ENCODE results near the gene CASTOR1.

Gene CASTOR1

GRCh38 chr22:30297991-30298701 is 8.8 kb upstream of the CASTOR1 start:
- Histone ChIP-seq H3K36me3 (ENCODE audit: insufficient read depth, low read length) (peaks cover 4% of the 10 kb centered on the region; the same call in 1 of the 2 replicates), H3K9ac (ENCODE audit: low read depth, low read length) (no peak overlapping the region), H3K4me1 (ENCODE audit: insufficient read depth, low read length) (no peaks in the 10 kb centered on the region; the same call in 1 of the 2 replicates), H3K9me3 (ENCODE audit: control insufficient read depth, insufficient read depth, low read length) (no peaks in the 10 kb centered on the region)

- H3K4me1 ChIP-seq (ENCODE audit: insufficient read depth, low read length), result no peaks in the 10 kb centered on the region; the same call in 1 of the 2 replicates
- no peaks in the 10 kb centered on the region for H3K9me3 ChIP-seq (ENCODE audit: control insufficient read depth, insufficient read depth, low read length)
- H3K36me3 ChIP-seq (ENCODE audit: insufficient read depth, low read length), result peaks cover 4% of the 10 kb centered on the region; the same call in 1 of the 2 replicates
- no peak overlapping the region for H3K9ac ChIP-seq (ENCODE audit: low read depth, low read length)
Observed at GRCh38 chr22:30297276-30297990, 8.1 kb upstream of the CASTOR1 start.

GRCh38 chr22:30296833-30297232 is 7.5 kb upstream of the CASTOR1 start:
- no peaks in the 10 kb centered on the region for H3K9me3 ChIP-seq (ENCODE audit: control insufficient read depth, insufficient read depth, low read length)
- no peaks in the 10 kb centered on the region; the same call in 1 of the 2 replicates for H3K4me1 ChIP-seq (ENCODE audit: insufficient read depth, low read length)
- peaks cover 4% of the 10 kb centered on the region; the same call in 1 of the 2 replicates for H3K36me3 ChIP-seq (ENCODE audit: insufficient read depth, low read length)
- no peak overlapping the region for H3K9ac ChIP-seq (ENCODE audit: low read depth, low read length)

- Histone ChIP-seq H3K36me3 (ENCODE audit: insufficient read depth, low read length) (peaks cover 4% of the 10 kb centered on the region; the same call in 1 of the 2 replicates), H3K4me1 (ENCODE audit: insufficient read depth, low read length) (peaks cover under 1% of the 10 kb centered on the region; the same call in 1 of the 2 replicates), H3K9ac (ENCODE audit: low read depth, low read length) (no peak overlapping the region), H3K9me3 (ENCODE audit: control insufficient read depth, insufficient read depth, low read length) (no peaks in the 10 kb centered on the region)
Observed at GRCh38 chr22:30296324-30296723, 7.0 kb upstream of the CASTOR1 start.

- H3K4me1 ChIP-seq (ENCODE audit: insufficient read depth, low read length), result peaks cover 8% of the 10 kb centered on the region
- no peak overlapping the region for H3K9ac ChIP-seq (ENCODE audit: low read depth, low read length)
- no peaks in the 10 kb centered on the region for H3K9me3 ChIP-seq (ENCODE audit: control insufficient read depth, insufficient read depth, low read length)
- no peaks in the 10 kb centered on the region for H3K36me3 ChIP-seq (ENCODE audit: insufficient read depth, low read length)
Observed at GRCh38 chr22:30295576-30295975, 6.3 kb upstream of the CASTOR1 start.

- Histone ChIP-seq H3K36me3 (ENCODE audit: insufficient read depth, low read length) (no peaks in the 10 kb centered on the region), H3K4me1 (ENCODE audit: insufficient read depth, low read length) (peaks cover 14% of the 10 kb centered on the region), H3K9me3 (ENCODE audit: control insufficient read depth, insufficient read depth, low read length) (no peaks in the 10 kb centered on the region), H3K9ac (ENCODE audit: low read depth, low read length) (no peak overlapping the region)
Observed at GRCh38 chr22:30294830-30295229, 5.5 kb upstream of the CASTOR1 start.

- H3K9me3 ChIP-seq (ENCODE audit: control insufficient read depth, insufficient read depth, low read length), result no peaks in the 10 kb centered on the region
- no peaks in the 10 kb centered on the region for H3K36me3 ChIP-seq (ENCODE audit: insufficient read depth, low read length)
- peaks cover 14% of the 10 kb centered on the region for H3K4me1 ChIP-seq (ENCODE audit: insufficient read depth, low read length)
- H3K9ac ChIP-seq (ENCODE audit: low read depth, low read length), result no peak overlapping the region
Observed at GRCh38 chr22:30294066-30294465, 4.8 kb upstream of the CASTOR1 start.

- Histone ChIP-seq H3K9me3 (ENCODE audit: control insufficient read depth, insufficient read depth, low read length) (no peaks in the 10 kb centered on the region), H3K36me3 (ENCODE audit: insufficient read depth, low read length) (no peaks in the 10 kb centered on the region), H3K9ac (ENCODE audit: low read depth, low read length) (no peak overlapping the region), H3K4me1 (ENCODE audit: insufficient read depth, low read length) (peaks cover 14% of the 10 kb centered on the region)
Observed at GRCh38 chr22:30293026-30293425, 3.7 kb upstream of the CASTOR1 start.

GRCh38 chr22:30292069-30292970 is 3.0 kb upstream of the CASTOR1 start:
- no peak overlapping the region for H3K9ac ChIP-seq (ENCODE audit: low read depth, low read length)
- H3K9me3 ChIP-seq (ENCODE audit: control insufficient read depth, insufficient read depth, low read length), result no peaks in the 10 kb centered on the region
- peaks cover 14% of the 10 kb centered on the region for H3K4me1 ChIP-seq (ENCODE audit: insufficient read depth, low read length)
- no peaks in the 10 kb centered on the region for H3K36me3 ChIP-seq (ENCODE audit: insufficient read depth, low read length)

GRCh38 chr22:30291058-30291892 is 2.0 kb upstream of the CASTOR1 start:
- Histone ChIP-seq H3K36me3 (ENCODE audit: insufficient read depth, low read length) (no peaks in the 10 kb centered on the region), H3K4me1 (ENCODE audit: insufficient read depth, low read length) (peaks cover 14% of the 10 kb centered on the region), H3K9me3 (ENCODE audit: control insufficient read depth, insufficient read depth, low read length) (no peaks in the 10 kb centered on the region), H3K9ac (ENCODE audit: low read depth, low read length) (no peak overlapping the region)

- no peaks in the 10 kb centered on the region for H3K9me3 ChIP-seq (ENCODE audit: control insufficient read depth, insufficient read depth, low read length)
- peaks cover 14% of the 10 kb centered on the region for H3K4me1 ChIP-seq (ENCODE audit: insufficient read depth, low read length)
- peak overlapping the region; percentile 49; the same call in 1 of the 2 replicates for H3K9ac ChIP-seq (ENCODE audit: low read depth, low read length)
- H3K36me3 ChIP-seq (ENCODE audit: insufficient read depth, low read length), result no peaks in the 10 kb centered on the region
Observed at GRCh38 chr22:30290342-30291057, 1.2 kb upstream of the CASTOR1 start.

- Histone ChIP-seq H3K9ac (ENCODE audit: low read depth, low read length) (peak overlapping the region; percentile 49; the same call in 1 of the 2 replicates), H3K4me1 (ENCODE audit: insufficient read depth, low read length) (peaks cover 14% of the 10 kb centered on the region), H3K36me3 (ENCODE audit: insufficient read depth, low read length) (no peaks in the 10 kb centered on the region), H3K9me3 (ENCODE audit: control insufficient read depth, insufficient read depth, low read length) (no peaks in the 10 kb centered on the region)
Observed at GRCh38 chr22:30289980-30290313, 642 bp upstream of the CASTOR1 start.
